Gastrocnemius medialis (tissue), 4 donors: Measurements from ENCODE around the gene SAPCD1. TPM values are rescaled to one million over a fixed set of nuclear protein-coding genes. Genes with fewer than 3 reads are reported as not detected.
A peak's percentile ranks its signal among the peaks of the same experiment; 100 is the strongest.
"Not testable (repeated sequence)": the region's sequence is repeated elsewhere in the genome, so short reads cannot be mapped to it uniquely, and the experiment has no call there.

Experiments
- ATAC-seq, 2 donors: fragments of 150-250 bp; one replicate each; pipeline ENCODE4 v1.9.1; 2016
- DNase-seq, 2 donors: peaks; one replicate each; pipeline ENCODE4 v3.0.0-alpha.2; 2019
- H3K27ac ChIP-seq, 4 donors: fragments of 200-600 bp; sonication (generic); 1 replicate in 1 of 4; 2 replicates in 3 of 4; pipeline ENCODE4 v1.5.1; 2016 to 2018; ENCODE audit warnings: mild to moderate bottlenecking in 2 of 4, moderate library complexity in 1 of 4
- H3K27me3 ChIP-seq, 3 donors: fragments of 200-600 bp; sonication (generic) in 2 of 3; 1 replicate in 1 of 3; 2 replicates in 2 of 3; pipeline versions ENCODE4 v1.5.1 to v1.6.0; 2016 to 2019; ENCODE audit warnings: mild to moderate bottlenecking in 1 of 3, moderate library complexity in 1 of 3
- H3K36me3 ChIP-seq, 2 donors: fragments of 200-600 bp; sonication (generic) in 1 of 2; one replicate each; pipeline ENCODE4 v1.5.1; 2017 to 2018
- H3K4me1 ChIP-seq, 2 donors: fragments of 200-600 bp; sonication (generic) in 1 of 2; one replicate each; pipeline ENCODE4 v1.5.1; 2016 to 2017; ENCODE audit warnings: mild to moderate bottlenecking in 2 of 2
- H3K4me3 ChIP-seq, 4 donors: fragments of 200-600 bp; sonication (generic) in 3 of 4; 1 replicate in 1 of 4; 2 replicates in 3 of 4; pipeline ENCODE4 v1.5.1; 2016 to 2019; ENCODE audit warnings: mild to moderate bottlenecking in 2 of 4
- H3K9me3 ChIP-seq, 3 donors: fragments of 200-600 bp; sonication (generic) in 2 of 3; 1 replicate in 1 of 3; 2 replicates in 2 of 3; pipeline ENCODE4 v1.5.1; 2016 to 2019
- POLR2A ChIP-seq, 2 donors: fragments of 450-650 bp; IDR thresholded peaks; one replicate each; pipeline ENCODE4 v1.6.1; 2017; ENCODE audit warnings: antibody characterized with exemption in 2 of 2, mild to moderate bottlenecking in 2 of 2, moderate library complexity in 2 of 2
- in situ Hi-C, 4 donors: fragments of 200-750 bp; cut with MboI; loops; one replicate each; pipeline versions ENCODE4 v1.15.0 to v1.8.0; 2017; ENCODE audit warnings: low sequenced_read_pairs in 4 of 4
- intact Hi-C: fragments of 100-400 bp; cut with DNase I; formaldehyde crosslinking; loops from one replicate; pipeline ENCODE4 v1.15.1; 2023; ENCODE audit warnings: low total_unique reads
- total RNA-seq, 4 donors: library from RNA; depleted of rRNA; stranded (reverse); fragments of >200 nt; gene quantifications; one replicate each; pipeline versions ENCODE4 v1.1.0 to v1.2.3, GENCODE V29; 2016
- TF ChIP-seq, protein P1 (sequence below), 5 experiments: fragments of 450-650 bp in 3 of 5; fragments of 200-600 bp in 2 of 5; sonication (generic) in 2 of 5; IDR thresholded peaks in 4 of 5; conservative IDR thresholded peaks in 1 of 5; 1 replicate in 4 of 5; 2 replicates in 1 of 5; pipeline ENCODE4 v1.5.1; 2016 to 2019; ENCODE audit warnings: antibody characterized with exemption in 5 of 5, mild to moderate bottlenecking in 3 of 5, moderate library complexity in 3 of 5

SAPCD1 gene
- total RNA-seq, 4 donors from 2014 or later, result not detected

- H3K9me3 ChIP-seq, result no peaks in the 10 kb centered on the region
- H3K27me3 ChIP-seq, result no peaks in the 10 kb centered on the region
- ATAC-seq, result no peak
- DNase-seq, result no peak
- H3K4me1 ChIP-seq, result peaks cover 24 to 26% of the 10 kb centered on the region in 2 donors
- no peak overlapping the region for H3K4me3 ChIP-seq
- peak overlapping the region; percentile 85 to 97 (median 93) for H3K27ac ChIP-seq
- H3K36me3 ChIP-seq, result peaks cover 0 to 17% of the 10 kb centered on the region in 2 donors
- intact Hi-C loops, result no loop called here
- no peak for TF ChIP-seq POLR2A (IDR thresholded peaks at IDR 0.05)
- TF ChIP-seq, protein P1, sequence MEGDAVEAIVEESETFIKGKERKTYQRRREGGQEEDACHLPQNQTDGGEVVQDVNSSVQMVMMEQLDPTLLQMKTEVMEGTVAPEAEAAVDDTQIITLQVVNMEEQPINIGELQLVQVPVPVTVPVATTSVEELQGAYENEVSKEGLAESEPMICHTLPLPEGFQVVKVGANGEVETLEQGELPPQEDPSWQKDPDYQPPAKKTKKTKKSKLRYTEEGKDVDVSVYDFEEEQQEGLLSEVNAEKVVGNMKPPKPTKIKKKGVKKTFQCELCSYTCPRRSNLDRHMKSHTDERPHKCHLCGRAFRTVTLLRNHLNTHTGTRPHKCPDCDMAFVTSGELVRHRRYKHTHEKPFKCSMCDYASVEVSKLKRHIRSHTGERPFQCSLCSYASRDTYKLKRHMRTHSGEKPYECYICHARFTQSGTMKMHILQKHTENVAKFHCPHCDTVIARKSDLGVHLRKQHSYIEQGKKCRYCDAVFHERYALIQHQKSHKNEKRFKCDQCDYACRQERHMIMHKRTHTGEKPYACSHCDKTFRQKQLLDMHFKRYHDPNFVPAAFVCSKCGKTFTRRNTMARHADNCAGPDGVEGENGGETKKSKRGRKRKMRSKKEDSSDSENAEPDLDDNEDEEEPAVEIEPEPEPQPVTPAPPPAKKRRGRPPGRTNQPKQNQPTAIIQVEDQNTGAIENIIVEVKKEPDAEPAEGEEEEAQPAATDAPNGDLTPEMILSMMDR (IDR thresholded peaks at IDR 0.05 in 4 of 5, conservative IDR thresholded peaks at IDR 0.05 in 1 of 5), result no peak
- in situ Hi-C loops, result no loop called here
Observed at GRCh38 chr6:31797588-31797987, 35.1 kb downstream of the SAPCD1 start.

DNA sequence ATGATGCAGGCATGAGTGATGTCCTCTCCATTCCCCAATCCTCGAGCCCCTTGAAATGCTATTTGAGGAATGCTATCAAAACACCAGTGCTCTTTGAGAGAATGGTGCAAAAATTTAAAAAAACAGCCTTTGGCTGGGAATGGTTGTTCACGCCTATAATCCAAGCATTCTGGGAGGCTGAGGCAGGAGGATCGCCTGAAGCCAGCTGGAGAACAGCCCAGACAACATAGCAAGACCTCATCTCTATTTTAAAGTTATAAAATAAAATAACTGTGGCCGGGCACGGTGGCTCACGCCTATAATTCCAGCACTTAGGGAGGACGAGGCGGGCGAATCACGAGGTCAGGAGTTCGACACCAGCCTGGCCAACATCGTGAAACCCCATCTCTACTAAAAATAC is 37.3 kb downstream of the SAPCD1 start:
- intact Hi-C loops, result no loop called here
- Histone ChIP-seq H3K9me3 (no peaks in the 10 kb centered on the region), H3K36me3 (peaks cover 0 to 14% of the 10 kb centered on the region in 2 donors), H3K4me3 (no peak overlapping the region), H3K27ac (no peak overlapping the region), H3K4me1 (peaks cover 14 to 15% of the 10 kb centered on the region in 2 donors), H3K27me3 (no peaks in the 10 kb centered on the region)
- no peak for TF ChIP-seq POLR2A (IDR thresholded peaks at IDR 0.05)
- TF ChIP-seq, protein P1 (IDR thresholded peaks at IDR 0.05 in 4 of 5, conservative IDR thresholded peaks at IDR 0.05 in 1 of 5), result no peak
- in situ Hi-C loops, result loop anchor here in 1 of 4 donors (25.0 kb wide), 1 partner anchor 388 kb away; the partner anchor contains the start of genes AGER, AGPAT1, GPSM3 and PBX2
- DNase-seq, result no peak
- no peak for ATAC-seq

GRCh38 chr6:31801031-31801927 is 38.8 kb downstream of the SAPCD1 start:
- Histone ChIP-seq H3K36me3 (peaks cover 0 to 14% of the 10 kb centered on the region in 2 donors), H3K4me1 (peaks cover 16% of the 10 kb centered on the region in 2 donors)
- H3K27me3 ChIP-seq, DNase-seq, H3K9me3 ChIP-seq, ATAC-seq, intact Hi-C loops, H3K27ac ChIP-seq, H3K4me3 ChIP-seq: not testable (repeated sequence)
- in situ Hi-C loops, result loop anchor here in 1 of 4 donors (25.0 kb wide), 1 partner anchor 386 kb away; the partner anchor contains the start of genes AGER, AGPAT1, GPSM3 and PBX2

DNA sequence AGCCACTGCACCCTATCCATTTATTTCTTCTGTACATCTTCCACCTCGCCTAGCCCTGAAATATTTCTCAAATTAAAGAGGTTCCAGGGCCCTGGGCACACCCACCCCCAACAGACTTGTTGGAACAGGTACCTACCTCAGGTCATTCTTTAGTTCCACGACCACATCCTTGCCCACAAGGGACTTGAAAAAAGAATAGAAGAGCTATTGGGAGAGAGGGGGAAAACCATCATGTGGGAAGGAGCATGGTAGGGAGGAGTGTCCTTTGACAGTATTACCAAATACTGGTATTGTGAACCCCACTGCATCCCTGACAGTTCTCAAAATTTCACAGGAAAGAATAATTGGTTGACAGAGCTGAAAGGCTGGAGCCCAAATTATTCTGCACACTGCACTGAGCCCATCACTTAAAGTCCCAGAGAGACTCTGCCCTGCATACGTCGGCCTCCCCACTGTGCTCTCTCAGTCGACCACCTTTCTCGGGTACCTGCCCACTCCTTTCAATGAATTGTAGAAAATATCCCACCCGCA is 43.5 kb downstream of the SAPCD1 start:
- H3K36me3 ChIP-seq, result peaks cover 0 to 14% of the 10 kb centered on the region in 2 donors
- TF ChIP-seq, protein P1 (IDR thresholded peaks at IDR 0.05 in 4 of 5, conservative IDR thresholded peaks at IDR 0.05 in 1 of 5), result no peak
- TF ChIP-seq POLR2A (IDR thresholded peaks at IDR 0.05), result no peak
- ATAC-seq, result peak in 1 of 2 donors; percentile 16
- DNase-seq, result no peak
- intact Hi-C loops, result loop anchor here (1.0 kb wide), 1 partner anchor 10 kb away; no protein-coding TSS in a partner anchor
- H3K27ac ChIP-seq, result peak overlapping the region; percentile 90 to 99 (median 95)
- H3K27me3 ChIP-seq, result no peaks in the 10 kb centered on the region
- H3K4me1 ChIP-seq, result peaks cover 9 to 12% of the 10 kb centered on the region in 2 donors
- no peaks in the 10 kb centered on the region for H3K9me3 ChIP-seq
- peak overlapping the region; percentile 61 to 87 (median 78) for H3K4me3 ChIP-seq
- in situ Hi-C loops, result loop anchor here in 1 of 4 donors (25.0 kb wide), 1 partner anchor 381 kb away; the partner anchor contains the start of genes AGER, AGPAT1, GPSM3 and PBX2
